Liver (tissue), 3 donors: Measurements from ENCODE around the gene DSE.

Source experiments
- GABPA ChIP-seq, 2 donors: IDR thresholded peaks in 1 of 2; conservative IDR thresholded peaks in 1 of 2; 2 replicates each; pipeline ENCODE4 v1.6.1; 2016; ENCODE audit warnings: antibody characterized with exemption in 2 of 2, mild to moderate bottlenecking in 1 of 2, moderate library complexity in 1 of 2
- HNF4A ChIP-seq, 2 donors: conservative IDR thresholded peaks; 2 replicates each; pipeline ENCODE4 v1.6.1; 2016; ENCODE audit warnings: antibody characterized with exemption in 2 of 2, mild to moderate bottlenecking in 2 of 2
- RAD21 ChIP-seq, 2 donors: IDR thresholded peaks; 2 replicates each; pipeline ENCODE4 v1.6.1; 2016; ENCODE audit warnings: antibody characterized with exemption in 2 of 2, mild to moderate bottlenecking in 2 of 2
- RXRA ChIP-seq, 2 donors: IDR thresholded peaks; 2 replicates each; pipeline ENCODE4 v1.6.1; 2017 to 2018; ENCODE audit warnings: antibody characterized with exemption in 2 of 2, mild to moderate bottlenecking in 1 of 2
- TAF1 ChIP-seq: conservative IDR thresholded peaks from 2 replicates; pipeline ENCODE4 v1.6.1; 2016; ENCODE audit warnings: antibody characterized with exemption, mild to moderate bottlenecking
- TF ChIP-seq, protein P1 (sequence below): fragments of 150-350 bp; IDR thresholded peaks from 2 replicates; pipeline ENCODE4 v1.5.1; 2017; ENCODE audit warnings: improper control_type of control experiment, low read depth, low read length; ENCODE audit not compliant: missing input control
- TF ChIP-seq, protein P2 (sequence below): IDR thresholded peaks from 2 replicates; pipeline ENCODE4 v1.6.1; 2016; ENCODE audit warnings: antibody characterized with exemption
- TF ChIP-seq, protein P3 (sequence below): IDR thresholded peaks from 2 replicates; pipeline ENCODE4 v1.6.1; 2016; ENCODE audit warnings: antibody characterized with exemption
- TF ChIP-seq, protein P4 (sequence below): IDR thresholded peaks from 2 replicates; pipeline ENCODE4 v1.6.1; 2016; ENCODE audit warnings: antibody characterized with exemption
- TF ChIP-seq, protein P5 (sequence below): IDR thresholded peaks from 2 replicates; pipeline ENCODE4 v1.6.1; 2016; ENCODE audit warnings: antibody characterized with exemption, mild to moderate bottlenecking
- donor health status: healthy.
- donor health status: healthy.

DNA sequence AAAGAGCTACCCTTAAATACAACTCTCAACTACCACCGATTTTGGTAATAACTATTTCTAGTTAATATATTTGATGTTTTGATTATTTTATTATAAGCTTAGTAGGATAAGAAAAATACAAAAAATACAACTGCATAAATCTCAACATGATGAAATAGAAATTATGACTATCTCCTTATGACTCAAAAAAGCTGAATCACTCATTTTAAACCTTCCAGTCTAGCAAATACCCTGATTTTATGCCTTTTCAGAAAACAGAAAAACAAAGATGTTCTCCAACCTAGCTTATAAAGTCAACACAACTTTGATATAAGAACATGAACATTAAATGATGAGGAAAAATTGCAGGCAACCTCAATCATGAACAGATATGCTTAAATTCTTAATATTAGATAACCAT lies 40.2 kb upstream of the DSE start:
- TF ChIP-seq, protein P1, sequence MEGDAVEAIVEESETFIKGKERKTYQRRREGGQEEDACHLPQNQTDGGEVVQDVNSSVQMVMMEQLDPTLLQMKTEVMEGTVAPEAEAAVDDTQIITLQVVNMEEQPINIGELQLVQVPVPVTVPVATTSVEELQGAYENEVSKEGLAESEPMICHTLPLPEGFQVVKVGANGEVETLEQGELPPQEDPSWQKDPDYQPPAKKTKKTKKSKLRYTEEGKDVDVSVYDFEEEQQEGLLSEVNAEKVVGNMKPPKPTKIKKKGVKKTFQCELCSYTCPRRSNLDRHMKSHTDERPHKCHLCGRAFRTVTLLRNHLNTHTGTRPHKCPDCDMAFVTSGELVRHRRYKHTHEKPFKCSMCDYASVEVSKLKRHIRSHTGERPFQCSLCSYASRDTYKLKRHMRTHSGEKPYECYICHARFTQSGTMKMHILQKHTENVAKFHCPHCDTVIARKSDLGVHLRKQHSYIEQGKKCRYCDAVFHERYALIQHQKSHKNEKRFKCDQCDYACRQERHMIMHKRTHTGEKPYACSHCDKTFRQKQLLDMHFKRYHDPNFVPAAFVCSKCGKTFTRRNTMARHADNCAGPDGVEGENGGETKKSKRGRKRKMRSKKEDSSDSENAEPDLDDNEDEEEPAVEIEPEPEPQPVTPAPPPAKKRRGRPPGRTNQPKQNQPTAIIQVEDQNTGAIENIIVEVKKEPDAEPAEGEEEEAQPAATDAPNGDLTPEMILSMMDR = no peak
- TF ChIP-seq RAD21 (IDR thresholded peaks at IDR 0.05) (no peak), RXRA (IDR thresholded peaks at IDR 0.05) (no peak), GABPA (IDR thresholded peaks at IDR 0.05 in 1 of 2, conservative IDR thresholded peaks at IDR 0.05 in 1 of 2) (no peak), TAF1 (no peak), HNF4A (conservative IDR thresholded peaks at IDR 0.05) (no peak)
- TF ChIP-seq, protein P2, sequence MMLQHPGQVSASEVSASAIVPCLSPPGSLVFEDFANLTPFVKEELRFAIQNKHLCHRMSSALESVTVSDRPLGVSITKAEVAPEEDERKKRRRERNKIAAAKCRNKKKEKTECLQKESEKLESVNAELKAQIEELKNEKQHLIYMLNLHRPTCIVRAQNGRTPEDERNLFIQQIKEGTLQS = no peak
- TF ChIP-seq, protein P3, sequence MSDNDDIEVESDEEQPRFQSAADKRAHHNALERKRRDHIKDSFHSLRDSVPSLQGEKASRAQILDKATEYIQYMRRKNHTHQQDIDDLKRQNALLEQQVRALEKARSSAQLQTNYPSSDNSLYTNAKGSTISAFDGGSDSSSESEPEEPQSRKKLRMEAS = no peak
- TF ChIP-seq, protein P4, sequence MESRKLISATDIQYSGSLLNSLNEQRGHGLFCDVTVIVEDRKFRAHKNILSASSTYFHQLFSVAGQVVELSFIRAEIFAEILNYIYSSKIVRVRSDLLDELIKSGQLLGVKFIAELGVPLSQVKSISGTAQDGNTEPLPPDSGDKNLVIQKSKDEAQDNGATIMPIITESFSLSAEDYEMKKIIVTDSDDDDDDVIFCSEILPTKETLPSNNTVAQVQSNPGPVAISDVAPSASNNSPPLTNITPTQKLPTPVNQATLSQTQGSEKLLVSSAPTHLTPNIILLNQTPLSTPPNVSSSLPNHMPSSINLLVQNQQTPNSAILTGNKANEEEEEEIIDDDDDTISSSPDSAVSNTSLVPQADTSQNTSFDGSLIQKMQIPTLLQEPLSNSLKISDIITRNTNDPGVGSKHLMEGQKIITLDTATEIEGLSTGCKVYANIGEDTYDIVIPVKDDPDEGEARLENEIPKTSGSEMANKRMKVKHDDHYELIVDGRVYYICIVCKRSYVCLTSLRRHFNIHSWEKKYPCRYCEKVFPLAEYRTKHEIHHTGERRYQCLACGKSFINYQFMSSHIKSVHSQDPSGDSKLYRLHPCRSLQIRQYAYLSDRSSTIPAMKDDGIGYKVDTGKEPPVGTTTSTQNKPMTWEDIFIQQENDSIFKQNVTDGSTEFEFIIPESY = no peak
- TF ChIP-seq, protein P5, sequence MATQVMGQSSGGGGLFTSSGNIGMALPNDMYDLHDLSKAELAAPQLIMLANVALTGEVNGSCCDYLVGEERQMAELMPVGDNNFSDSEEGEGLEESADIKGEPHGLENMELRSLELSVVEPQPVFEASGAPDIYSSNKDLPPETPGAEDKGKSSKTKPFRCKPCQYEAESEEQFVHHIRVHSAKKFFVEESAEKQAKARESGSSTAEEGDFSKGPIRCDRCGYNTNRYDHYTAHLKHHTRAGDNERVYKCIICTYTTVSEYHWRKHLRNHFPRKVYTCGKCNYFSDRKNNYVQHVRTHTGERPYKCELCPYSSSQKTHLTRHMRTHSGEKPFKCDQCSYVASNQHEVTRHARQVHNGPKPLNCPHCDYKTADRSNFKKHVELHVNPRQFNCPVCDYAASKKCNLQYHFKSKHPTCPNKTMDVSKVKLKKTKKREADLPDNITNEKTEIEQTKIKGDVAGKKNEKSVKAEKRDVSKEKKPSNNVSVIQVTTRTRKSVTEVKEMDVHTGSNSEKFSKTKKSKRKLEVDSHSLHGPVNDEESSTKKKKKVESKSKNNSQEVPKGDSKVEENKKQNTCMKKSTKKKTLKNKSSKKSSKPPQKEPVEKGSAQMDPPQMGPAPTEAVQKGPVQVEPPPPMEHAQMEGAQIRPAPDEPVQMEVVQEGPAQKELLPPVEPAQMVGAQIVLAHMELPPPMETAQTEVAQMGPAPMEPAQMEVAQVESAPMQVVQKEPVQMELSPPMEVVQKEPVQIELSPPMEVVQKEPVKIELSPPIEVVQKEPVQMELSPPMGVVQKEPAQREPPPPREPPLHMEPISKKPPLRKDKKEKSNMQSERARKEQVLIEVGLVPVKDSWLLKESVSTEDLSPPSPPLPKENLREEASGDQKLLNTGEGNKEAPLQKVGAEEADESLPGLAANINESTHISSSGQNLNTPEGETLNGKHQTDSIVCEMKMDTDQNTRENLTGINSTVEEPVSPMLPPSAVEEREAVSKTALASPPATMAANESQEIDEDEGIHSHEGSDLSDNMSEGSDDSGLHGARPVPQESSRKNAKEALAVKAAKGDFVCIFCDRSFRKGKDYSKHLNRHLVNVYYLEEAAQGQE = no peak
